Activated T-helper 1 cell treated with anti-CD3 and anti-CD28 coated beads, Interleukin-12 subunit alpha, Interleukin-12 subunit beta, Interleukin-2, Interleukin-4 antibody, amounts not matched to agents 30 ng/mL and 10 ng/mL and 1 ng/mL, durations not matched to agents 14 hours and 24 hours and 36 hours (primary cell): ENCODE data around the gene UST. TPM values are rescaled to one million over a fixed set of nuclear protein-coding genes. Genes with fewer than 3 reads are reported as not detected.

Experiments
- DNase-seq: peaks from one replicate; pipeline ENCODE4 v3.0.0; 2021; ENCODE audit warnings: low spot score
- H3K27ac Mint-ChIP-seq: one replicate; pipeline ENCODE4 v1.8.0; 2021; ENCODE audit warnings: mild to moderate bottlenecking, mixed read lengths
- H3K27me3 Mint-ChIP-seq: one replicate; pipeline ENCODE4 v1.8.0; 2022; ENCODE audit warnings: mild to moderate bottlenecking, moderate library complexity, mixed read lengths; ENCODE audit not compliant: insufficient read depth
- H3K36me3 Mint-ChIP-seq: one replicate; pipeline ENCODE4 v1.8.0; 2021; ENCODE audit warnings: low read depth, mixed read lengths
- H3K4me1 Mint-ChIP-seq: one replicate; pipeline ENCODE4 v1.8.0; 2021; ENCODE audit warnings: low read depth, mixed read lengths
- H3K4me3 Mint-ChIP-seq: one replicate; pipeline ENCODE4 v1.8.0; 2021; ENCODE audit warnings: mild to moderate bottlenecking, moderate library complexity, mixed read lengths
- H3K9me3 Mint-ChIP-seq: one replicate; pipeline ENCODE4 v1.8.0; 2021; ENCODE audit warnings: mixed read lengths
- intact Hi-C: fragments of 100-400 bp; cut with micrococcal nuclease; formaldehyde crosslinking; loops from one replicate; pipeline ENCODE4 v1.15.1; 2024
- total RNA-seq: library from RNA; stranded (reverse); gene quantifications from 2 replicates; pipeline ENCODE4 v1.2.3, GENCODE V29; 2022

Gene UST
- total RNA-seq, 1 donor from 2014 or later, result 0.49 TPM

GRCh38 chr6:148713033-148713738 is 33.6 kb upstream of the UST start:
- Mint-ChIP-seq H3K27me3 (peaks cover 5% of the 10 kb centered on the region), H3K4me1 (no peaks in the 10 kb centered on the region), H3K36me3 (no peaks in the 10 kb centered on the region), H3K4me3 (no peak overlapping the region), H3K27ac (no peak overlapping the region), H3K9me3 (peaks cover 12% of the 10 kb centered on the region)
- no peak for DNase-seq
- intact Hi-C loops, result no loop called here

- Mint-ChIP-seq H3K27me3 (peaks cover 5% of the 10 kb centered on the region), H3K4me1 (no peaks in the 10 kb centered on the region), H3K4me3 (no peak overlapping the region), H3K27ac (no peak overlapping the region), H3K36me3 (no peaks in the 10 kb centered on the region), H3K9me3 (peaks cover 12% of the 10 kb centered on the region)
- no peak for DNase-seq
- intact Hi-C loops, result no loop called here
Observed at GRCh38 chr6:148713921-148714320, 32.9 kb upstream of the UST start.

GRCh38 chr6:148716811-148717210 is 30.0 kb upstream of the UST start:
- Mint-ChIP-seq H3K4me3 (no peak overlapping the region), H3K36me3 (no peaks in the 10 kb centered on the region), H3K9me3 (peaks cover 12% of the 10 kb centered on the region), H3K27me3 (peaks cover 9% of the 10 kb centered on the region), H3K27ac (no peak overlapping the region), H3K4me1 (no peaks in the 10 kb centered on the region)
- intact Hi-C loops, result no loop called here
- DNase-seq, result no peak

- Mint-ChIP-seq H3K4me1 (no peaks in the 10 kb centered on the region), H3K27ac (no peak overlapping the region), H3K36me3 (no peaks in the 10 kb centered on the region), H3K27me3 (peaks cover 21% of the 10 kb centered on the region), H3K4me3 (no peak overlapping the region), H3K9me3 (peaks cover 3% of the 10 kb centered on the region)
- intact Hi-C loops, result no loop called here
- DNase-seq, result no peak
Observed at GRCh38 chr6:148720406-148720805, 26.4 kb upstream of the UST start.

- Mint-ChIP-seq H3K36me3 (no peaks in the 10 kb centered on the region), H3K4me3 (no peak overlapping the region), H3K27me3 (peaks cover 21% of the 10 kb centered on the region), H3K4me1 (no peaks in the 10 kb centered on the region), H3K9me3 (peaks cover 3% of the 10 kb centered on the region), H3K27ac (no peak overlapping the region)
- DNase-seq, result no peak
- intact Hi-C loops, result no loop called here
Observed at GRCh38 chr6:148720897-148721296, 25.9 kb upstream of the UST start.

GRCh38 chr6:148723484-148723883 is 23.3 kb upstream of the UST start:
- H3K4me1 Mint-ChIP-seq, result no peaks in the 10 kb centered on the region
- no peak overlapping the region for H3K4me3 Mint-ChIP-seq
- peaks cover 19% of the 10 kb centered on the region for H3K27me3 Mint-ChIP-seq
- intact Hi-C loops, result no loop called here
- no peak overlapping the region for H3K27ac Mint-ChIP-seq
- peaks cover 2% of the 10 kb centered on the region for H3K36me3 Mint-ChIP-seq
- peaks cover 10% of the 10 kb centered on the region for H3K9me3 Mint-ChIP-seq
- no peak for DNase-seq

GRCh38 chr6:148724428-148724827 is 22.4 kb upstream of the UST start:
- intact Hi-C loops, result no loop called here
- Mint-ChIP-seq H3K27ac (no peak overlapping the region), H3K36me3 (peaks cover 2% of the 10 kb centered on the region), H3K27me3 (peaks cover 24% of the 10 kb centered on the region), H3K4me1 (no peaks in the 10 kb centered on the region), H3K9me3 (peaks cover 10% of the 10 kb centered on the region), H3K4me3 (no peak overlapping the region)
- DNase-seq, result no peak

- Mint-ChIP-seq H3K27ac (no peak overlapping the region), H3K4me1 (no peaks in the 10 kb centered on the region), H3K27me3 (peaks cover 17% of the 10 kb centered on the region), H3K4me3 (no peak overlapping the region), H3K9me3 (peaks cover 10% of the 10 kb centered on the region), H3K36me3 (peaks cover 2% of the 10 kb centered on the region)
- intact Hi-C loops, result no loop called here
- no peak for DNase-seq
Observed at GRCh38 chr6:148727104-148727503, 19.7 kb upstream of the UST start.

- Mint-ChIP-seq H3K27ac (no peak overlapping the region), H3K4me3 (no peak overlapping the region), H3K36me3 (no peaks in the 10 kb centered on the region), H3K27me3 (peaks cover 12% of the 10 kb centered on the region), H3K4me1 (no peaks in the 10 kb centered on the region), H3K9me3 (no peaks in the 10 kb centered on the region)
- intact Hi-C loops, result loop anchor here (5.0 kb wide), 1 partner anchor 1766 kb away; no protein-coding TSS in a partner anchor
- DNase-seq, result no peak
Observed at GRCh38 chr6:148735989-148736388, 10.8 kb upstream of the UST start.

GRCh38 chr6:148736774-148737412 is 9.9 kb upstream of the UST start:
- no peak overlapping the region for H3K4me3 Mint-ChIP-seq
- H3K4me1 Mint-ChIP-seq, result no peaks in the 10 kb centered on the region
- intact Hi-C loops, result loop anchor here (5.0 kb wide), 1 partner anchor 1765 kb away; no protein-coding TSS in a partner anchor
- no peak overlapping the region for H3K27ac Mint-ChIP-seq
- no peaks in the 10 kb centered on the region for H3K36me3 Mint-ChIP-seq
- no peak for DNase-seq
- no peaks in the 10 kb centered on the region for H3K9me3 Mint-ChIP-seq
- peaks cover 15% of the 10 kb centered on the region for H3K27me3 Mint-ChIP-seq

- Mint-ChIP-seq H3K4me3 (no peak overlapping the region), H3K4me1 (no peaks in the 10 kb centered on the region), H3K36me3 (no peaks in the 10 kb centered on the region), H3K9me3 (no peaks in the 10 kb centered on the region), H3K27me3 (peaks cover 17% of the 10 kb centered on the region), H3K27ac (no peak overlapping the region)
- no peak for DNase-seq
- intact Hi-C loops, result loop anchor here (5.0 kb wide), 1 partner anchor 1764 kb away; no protein-coding TSS in a partner anchor
Observed at GRCh38 chr6:148737806-148738205, 9.0 kb upstream of the UST start.

- no peaks in the 10 kb centered on the region for H3K9me3 Mint-ChIP-seq
- no peak overlapping the region for H3K4me3 Mint-ChIP-seq
- H3K4me1 Mint-ChIP-seq, result no peaks in the 10 kb centered on the region
- H3K27ac Mint-ChIP-seq, result no peak overlapping the region
- no peak for DNase-seq
- intact Hi-C loops, result loop anchor here (5.0 kb wide), 1 partner anchor 1763 kb away; no protein-coding TSS in a partner anchor
- H3K36me3 Mint-ChIP-seq, result no peaks in the 10 kb centered on the region
- H3K27me3 Mint-ChIP-seq, result peaks cover 27% of the 10 kb centered on the region
Observed at GRCh38 chr6:148738946-148739821, 7.6 kb upstream of the UST start.

- H3K9me3 Mint-ChIP-seq, result no peaks in the 10 kb centered on the region
- intact Hi-C loops, result loop anchor here (5.0 kb wide), 1 partner anchor 1763 kb away; no protein-coding TSS in a partner anchor
- no peak overlapping the region for H3K4me3 Mint-ChIP-seq
- H3K36me3 Mint-ChIP-seq, result no peaks in the 10 kb centered on the region
- H3K4me1 Mint-ChIP-seq, result no peaks in the 10 kb centered on the region
- peaks cover 29% of the 10 kb centered on the region for H3K27me3 Mint-ChIP-seq
- DNase-seq, result no peak
- H3K27ac Mint-ChIP-seq, result no peak overlapping the region
Observed at GRCh38 chr6:148739822-148740128, 7.1 kb upstream of the UST start.
